HG03520 (cell line): ENCODE results near the gene CCND2.

Experiments used
- ATAC-seq: cut with Tn5 transposase; IDR thresholded peaks from one replicate; pipeline ENCODE4 v1.9.1; 2021; ENCODE audit warnings: mild to moderate bottlenecking, moderate library complexity; ENCODE audit not compliant: unreplicated experiment

The CCND2 gene

GRCh38 chr12:4276524-4277204 lies 3.1 kb downstream of the CCND2 start:
- no peak for ATAC-seq

GRCh38 chr12:4277205-4277543 lies 3.6 kb downstream of the CCND2 start:
- ATAC-seq: no peak

- no peak for ATAC-seq
These were observed 4.3 kb downstream of the CCND2 start for GRCh38 chr12:4277857-4278256.

- ATAC-seq: no peak
These were observed 5.0 kb downstream of the CCND2 start for GRCh38 chr12:4278329-4279197.

DNA sequence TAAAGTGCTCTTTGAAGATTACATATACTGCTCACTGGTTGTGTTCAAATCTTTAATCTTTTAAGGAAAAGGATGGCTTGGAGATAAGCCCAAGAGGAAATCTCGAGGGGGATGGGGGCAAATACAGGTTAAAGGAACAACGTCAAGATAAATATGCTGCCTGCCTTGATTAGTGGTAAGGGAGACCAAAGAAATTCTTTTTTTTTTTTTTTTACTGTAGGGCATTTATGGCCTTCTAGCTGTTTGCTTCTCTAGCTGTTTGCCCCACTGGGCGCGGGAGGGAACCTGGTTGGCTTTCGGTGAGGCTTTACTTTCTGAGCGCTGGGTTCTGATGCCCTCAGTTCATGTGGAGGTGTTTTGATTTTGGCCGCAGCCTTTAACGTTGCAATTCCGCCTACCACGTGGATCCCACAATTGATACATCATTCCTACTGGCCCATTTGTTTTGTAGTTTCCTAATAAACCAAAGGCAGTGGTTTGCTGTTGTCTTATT lies 5.7 kb downstream of the CCND2 start:
- ATAC-seq: no peak

DNA sequence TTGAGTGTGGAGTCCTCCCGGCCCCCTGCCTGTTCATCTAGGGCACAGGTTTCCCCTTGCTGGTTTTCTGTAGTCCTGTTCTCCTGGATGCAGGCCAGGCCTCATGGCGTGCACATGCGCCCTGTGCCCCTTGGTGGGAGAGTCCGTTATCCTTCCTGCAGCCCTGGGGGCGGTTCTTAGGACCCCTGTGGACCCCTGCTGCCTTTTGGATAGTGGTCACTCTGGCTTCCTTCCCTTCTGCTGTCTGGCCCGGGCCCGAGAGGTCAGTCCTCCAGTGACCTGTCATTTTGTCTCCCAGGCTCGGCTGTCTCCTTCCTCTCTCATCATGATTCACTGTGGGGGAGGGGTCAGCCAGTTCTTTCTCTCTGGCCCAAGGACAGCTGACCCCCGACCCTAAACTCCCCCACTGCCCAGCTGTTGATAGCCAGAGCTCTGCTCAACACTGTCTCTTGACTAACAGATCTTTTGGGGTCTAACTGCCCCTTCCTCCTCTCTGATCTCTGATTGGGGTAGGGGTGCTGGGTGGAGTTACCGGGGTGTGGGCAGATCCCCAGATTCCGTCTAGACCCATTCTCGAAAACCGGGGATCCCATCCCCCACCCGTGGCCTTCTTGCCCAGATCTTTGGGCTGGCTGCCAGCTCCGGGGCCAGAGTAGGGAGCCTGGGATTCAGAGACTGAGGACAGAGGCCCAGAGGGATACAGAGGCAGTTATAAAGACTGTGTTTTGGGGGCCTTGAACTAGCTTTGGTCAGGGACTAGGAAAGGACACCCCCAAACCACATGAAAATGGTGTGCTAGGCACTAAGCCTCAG lies 7.0 kb downstream of the CCND2 start:
- no peak for ATAC-seq

DNA sequence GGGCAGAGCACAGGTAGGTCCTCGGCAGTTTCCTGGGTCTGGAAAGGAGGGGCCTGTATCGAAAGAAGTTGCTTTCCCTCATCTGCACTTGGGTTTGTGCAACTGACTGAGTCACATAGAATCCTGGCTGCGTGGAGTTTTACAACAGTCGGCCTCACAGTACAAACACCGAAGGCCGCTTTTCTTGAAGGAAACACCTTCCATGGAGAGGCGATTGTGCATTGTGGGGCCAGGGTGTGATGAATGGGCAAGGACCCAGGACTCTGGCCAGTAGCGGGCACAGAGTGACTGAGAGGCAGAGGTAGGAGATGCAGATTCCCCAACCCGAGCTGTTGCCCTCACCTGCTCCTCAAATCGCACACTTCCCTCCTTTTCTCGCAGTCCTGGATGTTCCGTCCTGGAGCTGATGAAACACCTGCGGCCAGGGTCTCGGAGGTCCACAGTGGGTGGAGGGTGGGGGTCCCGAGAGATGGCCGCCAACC lies 7.7 kb downstream of the CCND2 start:
- no peak for ATAC-seq

GRCh38 chr12:4282103-4282891 lies 8.7 kb downstream of the CCND2 start:
- no peak for ATAC-seq

- no peak for ATAC-seq
These were observed 9.4 kb downstream of the CCND2 start for GRCh38 chr12:4282892-4283511.

DNA sequence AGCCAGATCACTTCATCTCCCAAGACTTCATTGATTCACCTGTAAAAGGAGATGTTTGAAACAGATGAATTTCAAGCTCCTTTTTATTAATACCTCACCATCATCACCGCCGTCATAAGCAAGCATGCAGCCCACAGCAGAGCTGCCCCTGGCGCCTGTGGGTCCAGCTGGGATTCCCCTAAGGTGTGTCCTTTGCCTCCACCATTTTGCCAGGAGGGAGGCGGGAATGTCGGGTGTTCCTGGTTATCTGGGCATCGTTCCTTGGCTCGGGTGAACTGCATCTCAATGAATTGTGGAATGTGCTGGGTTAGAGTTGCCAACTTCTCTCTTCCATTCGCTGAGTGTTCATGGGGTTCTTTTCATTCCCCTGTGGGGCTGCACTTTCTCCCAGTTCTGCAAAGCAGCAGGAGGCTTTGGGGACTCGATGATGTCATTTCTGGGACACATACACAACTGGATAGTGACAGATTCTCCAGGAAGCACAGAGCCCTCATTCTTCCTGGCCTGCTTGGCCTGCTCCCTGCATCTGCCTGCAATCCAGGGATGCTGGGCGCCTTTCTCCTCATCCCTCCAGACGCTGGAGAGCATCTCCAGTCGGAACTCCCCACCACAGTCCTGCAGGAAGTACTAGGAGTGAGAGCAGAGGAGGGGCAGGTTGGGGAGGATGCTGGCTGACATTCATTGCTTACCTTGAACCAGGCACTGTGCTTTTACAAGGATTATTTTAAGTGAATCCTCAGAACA lies 10.1 kb downstream of the CCND2 start:
- ATAC-seq: no peak

GRCh38 chr12:4284306-4284705 lies 10.7 kb downstream of the CCND2 start:
- ATAC-seq: no peak

DNA sequence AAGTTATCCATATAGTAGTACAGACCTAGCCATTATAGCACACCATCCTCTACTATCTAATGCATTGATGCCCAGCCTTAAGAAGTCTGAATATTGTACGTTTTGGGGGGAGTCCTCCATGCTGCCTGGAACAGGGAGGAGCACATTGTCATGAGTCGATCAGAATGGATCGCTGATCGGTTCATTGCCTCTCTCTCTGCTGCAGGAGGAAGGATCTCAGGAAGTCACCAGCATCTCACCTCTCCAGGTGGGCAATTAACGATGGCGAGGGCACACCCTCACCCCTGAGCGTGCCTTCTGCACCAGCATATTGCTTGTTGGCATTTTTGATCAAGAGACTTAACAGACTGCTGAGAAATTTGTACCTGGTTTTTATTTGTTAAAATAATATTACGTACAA lies 11.5 kb downstream of the CCND2 start:
- ATAC-seq: no peak

- ATAC-seq: no peak
These were observed 12.7 kb downstream of the CCND2 start for GRCh38 chr12:4286228-4286627.

DNA sequence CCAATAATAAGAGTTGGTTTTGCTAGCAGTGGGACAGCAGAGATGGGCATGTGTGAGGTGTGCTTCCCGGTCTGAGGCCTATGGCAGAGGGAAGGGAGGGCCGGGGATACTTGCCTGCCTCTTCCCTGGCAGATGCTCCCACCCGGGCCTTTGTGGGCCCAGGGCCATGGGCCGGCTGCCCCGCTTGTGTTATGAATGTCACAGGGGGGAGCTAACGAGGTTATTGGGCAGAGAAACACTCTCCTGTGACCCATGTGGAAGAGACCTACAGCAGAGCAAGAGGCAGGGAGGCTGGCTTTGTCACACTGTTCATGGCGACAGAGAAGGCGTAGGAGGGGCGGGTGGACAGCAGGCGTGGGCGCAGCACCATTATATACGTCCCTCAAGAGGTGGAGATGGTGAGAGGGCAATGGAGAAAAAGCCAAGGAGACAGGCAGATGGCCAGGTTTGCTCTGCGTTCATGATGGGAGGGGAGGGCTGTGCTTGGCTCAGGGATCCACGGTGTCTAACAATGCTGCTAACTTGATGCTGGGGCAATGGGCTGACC lies 13.3 kb downstream of the CCND2 start:
- no peak for ATAC-seq

- no peak for ATAC-seq
These were observed 14.0 kb downstream of the CCND2 start for GRCh38 chr12:4287325-4288211.

DNA sequence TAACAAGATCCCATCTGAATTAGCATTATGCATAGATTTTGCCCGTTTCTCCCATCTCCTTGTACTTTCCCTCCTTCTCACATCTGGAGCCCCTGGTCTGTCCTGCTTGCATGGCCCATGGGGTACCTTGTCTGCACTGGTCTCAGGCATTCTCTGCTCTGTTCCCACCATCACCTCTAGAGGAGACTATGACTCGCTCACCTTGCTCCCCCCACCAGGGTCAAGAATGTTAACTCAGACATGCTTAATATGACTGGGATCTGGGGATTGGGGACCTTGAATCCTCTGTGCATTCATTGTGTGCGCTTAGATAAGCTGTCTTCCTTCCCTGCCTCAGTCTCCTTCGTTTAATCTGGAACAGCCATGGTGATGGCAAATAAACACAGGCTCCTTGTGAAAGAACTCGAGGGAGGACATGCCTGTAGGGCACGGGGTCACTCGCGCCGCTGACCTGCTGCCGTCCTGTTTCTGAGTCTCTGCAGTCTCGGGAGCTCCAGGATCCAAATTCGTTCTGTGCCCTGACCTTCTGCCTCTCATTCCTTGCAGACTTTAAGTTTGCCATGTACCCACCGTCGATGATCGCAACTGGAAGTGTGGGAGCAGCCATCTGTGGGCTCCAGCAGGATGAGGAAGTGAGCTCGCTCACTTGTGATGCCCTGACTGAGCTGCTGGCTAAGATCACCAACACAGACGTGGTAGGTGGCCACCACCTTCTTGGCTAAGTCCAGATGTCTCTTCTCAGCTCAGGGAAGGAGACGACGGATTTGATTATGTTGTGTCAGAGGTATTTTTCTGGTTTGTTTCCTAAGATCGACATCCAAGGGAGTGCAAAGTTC lies 15.0 kb downstream of the CCND2 start:
- no peak for ATAC-seq

DNA sequence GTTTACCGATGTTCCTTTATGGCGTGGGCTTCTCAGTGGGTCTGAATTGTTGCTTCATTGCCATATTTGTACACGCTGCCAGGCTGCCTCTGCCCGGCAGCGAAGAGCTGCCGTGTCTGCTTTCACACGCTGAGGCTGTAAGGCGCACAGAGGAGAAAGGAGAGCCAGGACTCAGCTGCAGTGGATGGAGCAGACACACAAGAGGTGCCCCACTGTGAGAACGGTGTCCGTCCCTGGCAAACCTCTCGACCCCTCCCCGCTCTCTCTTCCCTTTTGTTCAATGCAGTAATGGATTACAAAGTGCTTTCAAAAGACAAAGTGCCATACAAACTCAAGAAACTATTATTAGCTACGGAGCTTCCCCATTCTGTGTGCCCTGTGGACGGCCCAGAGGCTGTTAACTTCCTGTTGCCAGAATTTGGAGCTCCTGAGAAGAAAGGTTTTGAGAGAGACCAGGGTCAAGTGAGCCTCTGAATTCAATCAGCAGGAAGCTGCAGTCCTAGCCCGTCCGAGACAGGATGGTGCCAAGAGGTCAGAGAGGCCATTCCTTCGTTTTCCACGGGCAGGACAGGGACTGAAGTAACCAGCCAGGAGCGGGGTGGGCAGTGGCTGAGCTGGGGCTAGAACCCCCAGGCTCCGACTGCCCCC lies 15.8 kb downstream of the CCND2 start:
- no peak for ATAC-seq
